ENCODE data around the gene RPS6KA4.
"Not testable (repeated sequence)": the region's sequence is repeated elsewhere in the genome, so short reads cannot be mapped to it uniquely, and the experiment has no call there.

RPS6KA4 gene

GRCh38 chr11:64409707-64410403 is 50.9 kb downstream of the RPS6KA4 start:
- no peak overlapping the region for H3K4me3 ChIP-seq (ENCODE audit: low read depth, low read length)
- DNase-seq (ENCODE audit: low read depth): no peak
- TF ChIP-seq CTCF (IDR thresholded peaks at IDR 0.05; ENCODE audit: low read depth, low read length, missing control alignments): no peak

- DNase-seq (ENCODE audit: low read depth): no peak
- TF ChIP-seq CTCF (IDR thresholded peaks at IDR 0.05; ENCODE audit: low read depth, low read length, missing control alignments): no peak
- no peak overlapping the region for H3K4me3 ChIP-seq (ENCODE audit: low read depth, low read length)
Observed at GRCh38 chr11:64410404-64410734, 51.4 kb downstream of the RPS6KA4 start.

GRCh38 chr11:64413417-64413816 is 54.5 kb downstream of the RPS6KA4 start:
- no peak for TF ChIP-seq CTCF (IDR thresholded peaks at IDR 0.05; ENCODE audit: low read depth, low read length, missing control alignments)
- DNase-seq (ENCODE audit: low read depth): no peak
- no peak overlapping the region for H3K4me3 ChIP-seq (ENCODE audit: low read depth, low read length)

- no peak for DNase-seq (ENCODE audit: low read depth)
- H3K4me3 ChIP-seq (ENCODE audit: low read depth, low read length): no peak overlapping the region
- TF ChIP-seq CTCF (IDR thresholded peaks at IDR 0.05; ENCODE audit: low read depth, low read length, missing control alignments): no peak
Observed at GRCh38 chr11:64415286-64415685, 56.3 kb downstream of the RPS6KA4 start.

- H3K4me3 ChIP-seq (ENCODE audit: low read depth, low read length): no peak overlapping the region
- TF ChIP-seq CTCF (IDR thresholded peaks at IDR 0.05; ENCODE audit: low read depth, low read length, missing control alignments): no peak
- no peak for DNase-seq (ENCODE audit: low read depth)
Observed at GRCh38 chr11:64415996-64416728, 57.2 kb downstream of the RPS6KA4 start.

GRCh38 chr11:64418233-64418632 is 59.3 kb downstream of the RPS6KA4 start:
- not testable (repeated sequence) for DNase-seq (ENCODE audit: low read depth); H3K4me3 ChIP-seq (ENCODE audit: low read depth, low read length)

GRCh38 chr11:64419257-64419790 is 60.4 kb downstream of the RPS6KA4 start:
- TF ChIP-seq CTCF (IDR thresholded peaks at IDR 0.05; ENCODE audit: low read depth, low read length, missing control alignments): no peak
- no peak overlapping the region for H3K4me3 ChIP-seq (ENCODE audit: low read depth, low read length)
- DNase-seq (ENCODE audit: low read depth): no peak

Measured in GM12864 (cell line).